GM23338 (cell line): ENCODE results near the gene TRPM1. TPM values are rescaled to one million over a fixed set of nuclear protein-coding genes. Genes with fewer than 3 reads are reported as not detected.

ENCODE experiments used
- ATAC-seq: fragments of 200-7000 bp; cut with Tn5 transposase; 3 replicates; pipeline ENCODE4 v1.9.1; 2020
- DNase-seq: peaks from one replicate; pipeline ENCODE4 v3.0.0-alpha.2; 2015; ENCODE audit warnings: low spot score
- H2AFZ ChIP-seq: fragments of 200-600 bp; sonication (generic); 2 replicates; pipeline ENCODE4 v1.8.0; 2016; ENCODE audit warnings: antibody characterized with exemption, mild to moderate bottlenecking, moderate library complexity
- H3F3A ChIP-seq: fragments of 200-600 bp; sonication (generic); replicated peaks from 2 replicates; pipeline ENCODE4 v1.8.0; 2017; ENCODE audit warnings: antibody characterized with exemption, mixed run types, low read depth
- H3K27ac ChIP-seq: fragments of 200-600 bp; sonication (generic); 2 replicates; pipeline ENCODE4 v1.6.1; 2016; ENCODE audit warnings: low read depth
- H3K27me3 ChIP-seq: fragments of 200-600 bp; sonication (generic); 2 replicates; pipeline ENCODE4 v1.8.0; 2016; ENCODE audit warnings: mild to moderate bottlenecking, mixed run types, moderate library complexity; ENCODE audit not compliant: insufficient read depth
- H3K36me3 ChIP-seq: fragments of 200-600 bp; sonication (generic); 2 replicates; pipeline ENCODE4 v1.8.0; 2016; ENCODE audit warnings: mild to moderate bottlenecking; ENCODE audit not compliant: insufficient read depth
- H3K4me1 ChIP-seq: fragments of 200-600 bp; sonication (generic); 2 replicates; pipeline ENCODE4 v1.8.0; 2016; ENCODE audit warnings: mild to moderate bottlenecking, moderate library complexity; ENCODE audit not compliant: insufficient read depth
- H3K4me2 ChIP-seq: fragments of 200-600 bp; sonication (generic); 2 replicates; pipeline ENCODE4 v1.7.1; 2017; ENCODE audit warnings: mixed run types
- H3K4me3 ChIP-seq: fragments of 200-600 bp; sonication (generic); 2 replicates; pipeline ENCODE4 v1.6.1; 2016; ENCODE audit warnings: mixed run types
- H3K79me2 ChIP-seq: fragments of 200-600 bp; sonication (generic); replicated peaks from 2 replicates; pipeline ENCODE4 v1.8.0; 2017; ENCODE audit warnings: mild to moderate bottlenecking; ENCODE audit not compliant: insufficient read depth
- H3K9me2 ChIP-seq: fragments of 200-600 bp; sonication (generic); 2 replicates; pipeline ENCODE4 v1.8.0; 2017; ENCODE audit not compliant: insufficient read depth
- H4K20me1 ChIP-seq: fragments of 200-600 bp; sonication (generic); replicated peaks from 2 replicates; pipeline ENCODE4 v1.8.0; 2017; ENCODE audit warnings: mild to moderate bottlenecking; ENCODE audit not compliant: insufficient read depth
- H3K27ac Mint-ChIP-seq: 2 replicates; pipeline ENCODE4 v1.8.0; 2020; ENCODE audit warnings: inconsistent platforms, mild to moderate bottlenecking, moderate library complexity, mixed read lengths
- H3K27me3 Mint-ChIP-seq: 3 replicates; pipeline ENCODE4 v1.8.0; 2022; ENCODE audit warnings: low read depth, mild to moderate bottlenecking, moderate library complexity, mixed read lengths, inconsistent platforms; ENCODE audit not compliant: insufficient read depth, poor library complexity
- H3K36me3 Mint-ChIP-seq: 3 replicates; pipeline ENCODE4 v1.8.0; 2021; ENCODE audit warnings: low read depth, mild to moderate bottlenecking, inconsistent platforms, moderate library complexity, mixed read lengths
- H3K4me1 Mint-ChIP-seq: 3 replicates; pipeline ENCODE4 v1.8.0; 2020; ENCODE audit warnings: mild to moderate bottlenecking, inconsistent platforms, mixed read lengths
- H3K4me3 Mint-ChIP-seq: 3 replicates; pipeline ENCODE4 v1.8.0; 2021; ENCODE audit warnings: moderate library complexity, mild to moderate bottlenecking, inconsistent platforms, mixed read lengths
- H3K9me3 Mint-ChIP-seq: 3 replicates; pipeline ENCODE4 v1.8.0; 2020; ENCODE audit warnings: moderate library complexity, mild to moderate bottlenecking, inconsistent platforms, mixed read lengths
- CREB1 ChIP-seq: fragments of 250-450 bp; sonication (Bioruptor Pico); IDR thresholded peaks from 2 replicates; pipeline ENCODE4 v1.5.0; 2020; ENCODE audit warnings: low read depth, mild to moderate bottlenecking, moderate library complexity
- EZH2 ChIP-seq: fragments of 200-600 bp; sonication (generic); IDR thresholded peaks from one replicate; pipeline ENCODE4 v1.8.0; 2017; ENCODE audit warnings: antibody characterized with exemption, mild to moderate bottlenecking, low read depth; ENCODE audit not compliant: unreplicated experiment
- JUNB ChIP-seq: IDR thresholded peaks from one replicate; pipeline ENCODE4 v1.6.1; 2016; ENCODE audit warnings: antibody characterized with exemption; ENCODE audit not compliant: unreplicated experiment
- NANOG ChIP-seq: IDR thresholded peaks from 2 replicates; pipeline ENCODE4 v1.6.1; 2016; ENCODE audit warnings: antibody characterized with exemption, borderline replicate concordance
- POLR2AphosphoS5 ChIP-seq: IDR thresholded peaks from 2 replicates; pipeline ENCODE4 v1.6.1; 2016; ENCODE audit warnings: antibody characterized with exemption, low read depth
- STAT1 ChIP-seq: IDR thresholded peaks from one replicate; pipeline ENCODE4 v1.6.1; 2016; ENCODE audit warnings: antibody characterized with exemption; ENCODE audit not compliant: unreplicated experiment
- ZNF114 ChIP-seq: fragments of 250-450 bp; sonication (Bioruptor Pico); IDR thresholded peaks from 2 replicates; pipeline ENCODE4 v1.5.0; 2020; ENCODE audit warnings: mild to moderate bottlenecking, moderate library complexity
- ZNF331 ChIP-seq: fragments of 250-450 bp; sonication (Bioruptor Pico); IDR thresholded peaks from 2 replicates; pipeline ENCODE4 v1.5.0; 2020; ENCODE audit warnings: low read depth, mild to moderate bottlenecking, moderate library complexity
- polyA plus RNA-seq: library from polyadenylated mRNA; unstranded; fragments of >200 nt; fragmentation: Nextera tagmentation; extraction: Ambion mirVana; gene quantifications from 2 replicates; pipeline ENCODE4 v1.2.1, GENCODE V29; 2016
- total RNA-seq: library from RNA; depleted of rRNA; stranded (reverse); fragments of >200 nt; shearing (Covaris generic); gene quantifications from 2 replicates; pipeline ENCODE4 v1.2.3, GENCODE V29; 2014
- TF ChIP-seq, protein P1 (sequence below): fragments of 250-450 bp; sonication (Bioruptor Pico); IDR thresholded peaks from 2 replicates; pipeline ENCODE4 v1.5.0; 2020; ENCODE audit warnings: mild to moderate bottlenecking, moderate library complexity

TRPM1 gene
- total and polyA plus RNA-seq, 2 experiments from 2014 or later: 0.19 TPM; not detected in 1

- TF ChIP-seq, protein P1, sequence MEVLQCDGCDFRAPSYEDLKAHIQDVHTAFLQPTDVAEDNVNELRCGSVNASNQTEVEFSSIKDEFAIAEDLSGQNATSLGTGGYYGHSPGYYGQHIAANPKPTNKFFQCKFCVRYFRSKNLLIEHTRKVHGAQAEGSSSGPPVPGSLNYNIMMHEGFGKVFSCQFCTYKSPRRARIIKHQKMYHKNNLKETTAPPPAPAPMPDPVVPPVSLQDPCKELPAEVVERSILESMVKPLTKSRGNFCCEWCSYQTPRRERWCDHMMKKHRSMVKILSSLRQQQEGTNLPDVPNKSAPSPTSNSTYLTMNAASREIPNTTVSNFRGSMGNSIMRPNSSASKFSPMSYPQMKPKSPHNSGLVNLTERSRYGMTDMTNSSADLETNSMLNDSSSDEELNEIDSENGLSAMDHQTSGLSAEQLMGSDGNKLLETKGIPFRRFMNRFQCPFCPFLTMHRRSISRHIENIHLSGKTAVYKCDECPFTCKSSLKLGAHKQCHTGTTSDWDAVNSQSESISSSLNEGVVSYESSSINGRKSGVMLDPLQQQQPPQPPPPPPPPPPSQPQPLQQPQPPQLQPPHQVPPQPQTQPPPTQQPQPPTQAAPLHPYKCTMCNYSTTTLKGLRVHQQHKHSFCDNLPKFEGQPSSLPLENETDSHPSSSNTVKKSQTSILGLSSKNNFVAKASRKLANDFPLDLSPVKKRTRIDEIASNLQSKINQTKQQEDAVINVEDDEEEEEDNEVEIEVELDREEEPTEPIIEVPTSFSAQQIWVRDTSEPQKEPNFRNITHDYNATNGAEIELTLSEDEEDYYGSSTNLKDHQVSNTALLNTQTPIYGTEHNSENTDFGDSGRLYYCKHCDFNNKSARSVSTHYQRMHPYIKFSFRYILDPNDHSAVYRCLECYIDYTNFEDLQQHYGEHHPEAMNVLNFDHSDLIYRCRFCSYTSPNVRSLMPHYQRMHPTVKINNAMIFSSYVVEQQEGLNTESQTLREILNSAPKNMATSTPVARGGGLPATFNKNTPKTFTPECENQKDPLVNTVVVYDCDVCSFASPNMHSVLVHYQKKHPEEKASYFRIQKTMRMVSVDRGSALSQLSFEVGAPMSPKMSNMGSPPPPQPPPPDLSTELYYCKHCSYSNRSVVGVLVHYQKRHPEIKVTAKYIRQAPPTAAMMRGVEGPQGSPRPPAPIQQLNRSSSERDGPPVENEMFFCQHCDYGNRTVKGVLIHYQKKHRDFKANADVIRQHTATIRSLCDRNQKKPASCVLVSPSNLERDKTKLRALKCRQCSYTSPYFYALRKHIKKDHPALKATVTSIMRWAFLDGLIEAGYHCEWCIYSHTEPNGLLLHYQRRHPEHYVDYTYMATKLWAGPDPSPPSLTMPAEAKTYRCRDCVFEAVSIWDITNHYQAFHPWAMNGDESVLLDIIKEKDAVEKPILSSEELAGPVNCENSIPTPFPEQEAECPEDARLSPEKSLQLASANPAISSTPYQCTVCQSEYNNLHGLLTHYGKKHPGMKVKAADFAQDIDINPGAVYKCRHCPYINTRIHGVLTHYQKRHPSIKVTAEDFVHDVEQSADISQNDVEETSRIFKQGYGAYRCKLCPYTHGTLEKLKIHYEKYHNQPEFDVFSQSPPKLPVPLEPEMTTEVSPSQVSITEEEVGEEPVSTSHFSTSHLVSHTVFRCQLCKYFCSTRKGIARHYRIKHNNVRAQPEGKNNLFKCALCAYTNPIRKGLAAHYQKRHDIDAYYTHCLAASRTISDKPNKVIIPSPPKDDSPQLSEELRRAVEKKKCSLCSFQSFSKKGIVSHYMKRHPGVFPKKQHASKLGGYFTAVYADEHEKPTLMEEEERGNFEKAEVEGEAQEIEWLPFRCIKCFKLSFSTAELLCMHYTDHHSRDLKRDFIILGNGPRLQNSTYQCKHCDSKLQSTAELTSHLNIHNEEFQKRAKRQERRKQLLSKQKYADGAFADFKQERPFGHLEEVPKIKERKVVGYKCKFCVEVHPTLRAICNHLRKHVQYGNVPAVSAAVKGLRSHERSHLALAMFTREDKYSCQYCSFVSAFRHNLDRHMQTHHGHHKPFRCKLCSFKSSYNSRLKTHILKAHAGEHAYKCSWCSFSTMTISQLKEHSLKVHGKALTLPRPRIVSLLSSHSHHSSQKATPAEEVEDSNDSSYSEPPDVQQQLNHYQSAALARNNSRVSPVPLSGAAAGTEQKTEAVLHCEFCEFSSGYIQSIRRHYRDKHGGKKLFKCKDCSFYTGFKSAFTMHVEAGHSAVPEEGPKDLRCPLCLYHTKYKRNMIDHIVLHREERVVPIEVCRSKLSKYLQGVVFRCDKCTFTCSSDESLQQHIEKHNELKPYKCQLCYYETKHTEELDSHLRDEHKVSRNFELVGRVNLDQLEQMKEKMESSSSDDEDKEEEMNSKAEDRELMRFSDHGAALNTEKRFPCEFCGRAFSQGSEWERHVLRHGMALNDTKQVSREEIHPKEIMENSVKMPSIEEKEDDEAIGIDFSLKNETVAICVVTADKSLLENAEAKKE (CRISPR knock-in tag): no peak
- TF ChIP-seq ZNF114 (CRISPR knock-in tag) (no peak), JUNB (no peak)
These were observed 24.3 kb downstream of the TRPM1 start (continued) for GRCh38 chr15:31077181-31077580.

- Histone ChIP-seq H4K20me1 (no peaks in the 10 kb centered on the region), H3K79me2 (no peaks in the 10 kb centered on the region), H3K4me1 (peaks cover 30% of the 10 kb centered on the region), H3K27ac (no peak overlapping the region), H3F3A (no peaks in the 10 kb centered on the region), H3K9me2 (0 out of 2 replicates have a peak, but pooled peaks cover 14% of the 10 kb centered on the region), H2AFZ (no peak overlapping the region), H3K4me3 (no peak overlapping the region), H3K36me3 (no peaks in the 10 kb centered on the region), H3K27me3 (no peaks in the 10 kb centered on the region), H3K4me2 (no peak overlapping the region)
- H3K4me3 Mint-ChIP-seq: no peak overlapping the region
- H3K27ac Mint-ChIP-seq: no peak overlapping the region
- no peak for ATAC-seq
- no peak for DNase-seq
- peaks cover 4% of the 10 kb centered on the region for H3K27me3 Mint-ChIP-seq
- H3K36me3 Mint-ChIP-seq: no peaks in the 10 kb centered on the region
- H3K9me3 Mint-ChIP-seq: no peaks in the 10 kb centered on the region
- H3K4me1 Mint-ChIP-seq: peaks cover 39% of the 10 kb centered on the region
- no peak for TF ChIP-seq POLR2AphosphoS5
- no peak for TF ChIP-seq ZNF114 (CRISPR knock-in tag)
- no peak for TF ChIP-seq STAT1
- TF ChIP-seq CREB1 (CRISPR knock-in tag): no peak
- TF ChIP-seq ZNF331 (CRISPR knock-in tag): no peak
- no peak for TF ChIP-seq EZH2
- TF ChIP-seq NANOG: no peak
- TF ChIP-seq, protein P1 (CRISPR knock-in tag): no peak
These were observed 27.2 kb downstream of the TRPM1 start for GRCh38 chr15:31074321-31074720.
